GM23338 (cell line): Measurements from ENCODE around the gene PARD3. TPM values are rescaled to one million over a fixed set of nuclear protein-coding genes. Genes with fewer than 3 reads are reported as not detected.

Experiments used
- CREB1 ChIP-seq: fragments of 250-450 bp; sonication (Bioruptor Pico); IDR thresholded peaks from 2 replicates; pipeline ENCODE4 v1.5.0; 2020; ENCODE audit warnings: low read depth, mild to moderate bottlenecking, moderate library complexity
- CTCF ChIP-seq, 2 experiments: fragments of 200-600 bp in 1 of 2; sonication (generic) in 1 of 2; conservative IDR thresholded peaks; 2 replicates each; pipeline versions ENCODE4 v1.5.1 to v1.6.1; 2016 to 2017; ENCODE audit warnings: antibody characterized with exemption in 2 of 2, low read depth in 2 of 2, mild to moderate bottlenecking in 2 of 2, moderate library complexity in 1 of 2
- EZH2phosphoT487 ChIP-seq: fragments of 200-600 bp; sonication (generic); IDR thresholded peaks from one replicate; pipeline ENCODE4 v1.8.1; 2018; ENCODE audit warnings: antibody characterized with exemption; ENCODE audit not compliant: unreplicated experiment
- STAT1 ChIP-seq: IDR thresholded peaks from one replicate; pipeline ENCODE4 v1.6.1; 2016; ENCODE audit warnings: antibody characterized with exemption; ENCODE audit not compliant: unreplicated experiment
- ZNF114 ChIP-seq: fragments of 250-450 bp; sonication (Bioruptor Pico); IDR thresholded peaks from 2 replicates; pipeline ENCODE4 v1.5.0; 2020; ENCODE audit warnings: mild to moderate bottlenecking, moderate library complexity
- ZNF331 ChIP-seq: fragments of 250-450 bp; sonication (Bioruptor Pico); IDR thresholded peaks from 2 replicates; pipeline ENCODE4 v1.5.0; 2020; ENCODE audit warnings: low read depth, mild to moderate bottlenecking, moderate library complexity
- ZNF462 ChIP-seq: fragments of 250-450 bp; sonication (Bioruptor Pico); IDR thresholded peaks from 2 replicates; pipeline ENCODE4 v1.5.0; 2020; ENCODE audit warnings: mild to moderate bottlenecking, moderate library complexity
- polyA plus RNA-seq: library from polyadenylated mRNA; unstranded; fragments of >200 nt; fragmentation: Nextera tagmentation; extraction: Ambion mirVana; gene quantifications from 2 replicates; pipeline ENCODE4 v1.2.1, GENCODE V29; 2016
- total RNA-seq: library from RNA; depleted of rRNA; stranded (reverse); fragments of >200 nt; shearing (Covaris generic); gene quantifications from 2 replicates; pipeline ENCODE4 v1.2.3, GENCODE V29; 2014

PARD3 gene
- total and polyA plus RNA-seq, 2 experiments from 2014 or later: 30.2 to 51.4 TPM

DNA sequence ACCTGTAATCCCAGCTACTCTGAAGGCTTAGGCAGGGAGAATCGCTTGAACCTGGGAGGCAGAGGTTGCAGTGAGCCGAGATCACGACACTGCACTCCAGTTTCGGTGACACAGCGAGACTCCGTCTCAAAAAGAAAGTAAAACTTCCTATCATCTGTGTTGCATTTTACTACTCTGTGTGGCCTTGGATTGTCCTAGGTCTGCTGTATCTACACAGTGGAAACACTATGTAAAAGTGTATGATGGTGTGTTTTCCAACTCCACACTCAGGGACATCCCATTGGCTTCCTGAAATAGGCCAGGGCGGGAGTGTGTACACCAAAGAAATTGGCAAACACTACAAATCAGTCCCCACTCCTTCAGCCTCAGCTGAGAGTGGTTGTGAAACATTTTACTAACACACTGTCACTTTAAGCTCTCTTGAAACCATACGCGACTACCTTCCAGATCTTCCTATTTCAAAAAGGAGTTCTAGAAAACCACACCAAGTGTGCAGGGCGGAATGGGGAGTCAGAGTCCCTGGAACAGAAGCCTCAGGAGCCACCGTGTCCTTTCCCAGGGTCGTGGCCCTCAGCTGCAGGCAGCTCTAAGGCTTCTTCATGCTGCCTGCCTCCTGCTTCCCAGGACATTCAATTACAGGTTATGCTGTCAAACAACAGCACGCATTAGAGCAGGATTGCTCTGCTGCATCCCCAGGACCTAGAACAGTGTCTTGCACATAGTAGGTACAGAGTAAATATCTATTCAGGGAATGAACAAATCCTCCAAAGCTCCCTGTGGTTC is 275.4 kb downstream of the PARD3 start (continued):
- TF ChIP-seq ZNF462 (CRISPR knock-in tag): no peak
- no peak for TF ChIP-seq EZH2phosphoT487
- no peak for TF ChIP-seq CTCF (conservative IDR thresholded peaks at IDR 0.05; ENCODE audit: low read depth in 2 of 2)
- no peak for TF ChIP-seq ZNF114 (CRISPR knock-in tag)
- TF ChIP-seq ZNF331: no peak
- TF ChIP-seq CREB1: no peak
- TF ChIP-seq STAT1: no peak
